ENCODE measurements around the gene FGD5. TPM values are rescaled to one million over a fixed set of nuclear protein-coding genes. Genes with fewer than 3 reads are reported as not detected.

FGD5 gene
- total RNA-seq, 1 donor from 2014 or later = 15.3 TPM

DNA sequence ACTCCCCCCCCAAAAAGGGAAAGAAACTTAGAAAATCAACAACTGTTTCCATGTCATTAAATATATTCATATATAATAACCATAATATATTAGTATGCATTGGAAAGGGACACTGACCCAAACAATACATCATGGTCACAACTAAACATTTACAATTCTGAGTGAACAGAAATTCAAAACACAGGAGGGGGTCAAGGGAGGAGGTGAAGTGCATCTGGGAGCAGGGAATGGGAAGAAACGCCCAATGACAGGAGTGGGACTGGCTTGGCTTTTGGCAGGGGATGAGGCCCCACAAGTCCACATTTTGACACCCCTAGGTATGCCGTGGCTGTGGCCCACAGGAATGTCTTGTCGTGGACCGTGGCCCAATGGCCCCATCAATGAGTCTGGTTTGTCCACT lies 41.1 kb downstream of the FGD5 start:
- DNase-seq (ENCODE audit: extremely low spot score, unreplicated experiment) = no peak
- TF ChIP-seq, protein P1, sequence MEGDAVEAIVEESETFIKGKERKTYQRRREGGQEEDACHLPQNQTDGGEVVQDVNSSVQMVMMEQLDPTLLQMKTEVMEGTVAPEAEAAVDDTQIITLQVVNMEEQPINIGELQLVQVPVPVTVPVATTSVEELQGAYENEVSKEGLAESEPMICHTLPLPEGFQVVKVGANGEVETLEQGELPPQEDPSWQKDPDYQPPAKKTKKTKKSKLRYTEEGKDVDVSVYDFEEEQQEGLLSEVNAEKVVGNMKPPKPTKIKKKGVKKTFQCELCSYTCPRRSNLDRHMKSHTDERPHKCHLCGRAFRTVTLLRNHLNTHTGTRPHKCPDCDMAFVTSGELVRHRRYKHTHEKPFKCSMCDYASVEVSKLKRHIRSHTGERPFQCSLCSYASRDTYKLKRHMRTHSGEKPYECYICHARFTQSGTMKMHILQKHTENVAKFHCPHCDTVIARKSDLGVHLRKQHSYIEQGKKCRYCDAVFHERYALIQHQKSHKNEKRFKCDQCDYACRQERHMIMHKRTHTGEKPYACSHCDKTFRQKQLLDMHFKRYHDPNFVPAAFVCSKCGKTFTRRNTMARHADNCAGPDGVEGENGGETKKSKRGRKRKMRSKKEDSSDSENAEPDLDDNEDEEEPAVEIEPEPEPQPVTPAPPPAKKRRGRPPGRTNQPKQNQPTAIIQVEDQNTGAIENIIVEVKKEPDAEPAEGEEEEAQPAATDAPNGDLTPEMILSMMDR (conservative IDR thresholded peaks at IDR 0.05) = no peak
- H3K36me3 Mint-ChIP-seq = no peaks in the 10 kb centered on the region
- H3K27ac Mint-ChIP-seq = no peak overlapping the region
- peaks cover 11% of the 10 kb centered on the region for H3K9me3 Mint-ChIP-seq
- H3K4me1 Mint-ChIP-seq (ENCODE audit: unreplicated experiment) = peaks cover 3% of the 10 kb centered on the region
- peaks cover 40% of the 10 kb centered on the region for H3K27me3 Mint-ChIP-seq
- no peak overlapping the region for H3K4me3 Mint-ChIP-seq

DNA sequence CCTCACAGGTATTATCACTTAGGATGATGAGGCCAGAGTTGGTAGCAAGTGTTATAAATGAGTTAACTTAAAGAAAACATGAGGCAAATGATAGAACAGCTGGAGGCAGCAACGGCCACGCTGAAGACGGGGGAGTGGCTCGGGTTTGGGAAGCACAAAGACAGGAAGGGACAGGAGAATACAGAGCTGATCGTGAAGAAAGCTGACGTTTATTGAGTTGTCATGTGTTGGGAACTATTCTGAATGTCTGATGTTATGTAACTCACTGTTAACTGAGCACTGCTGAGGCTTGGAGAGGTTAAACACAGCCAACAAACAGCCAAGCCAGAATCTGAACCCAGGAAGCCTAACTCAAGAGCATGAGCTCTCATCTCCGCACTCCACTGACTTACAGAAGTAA lies 42.3 kb downstream of the FGD5 start:
- Mint-ChIP-seq H3K4me3 (no peak overlapping the region), H3K36me3 (no peaks in the 10 kb centered on the region), H3K27me3 (peaks cover 31% of the 10 kb centered on the region), H3K9me3 (peaks cover 7% of the 10 kb centered on the region), H3K4me1 (ENCODE audit: unreplicated experiment) (peaks cover 3% of the 10 kb centered on the region), H3K27ac (no peak overlapping the region)
- no peak for DNase-seq (ENCODE audit: extremely low spot score, unreplicated experiment)
- TF ChIP-seq, protein P1 (conservative IDR thresholded peaks at IDR 0.05) = no peak

DNA sequence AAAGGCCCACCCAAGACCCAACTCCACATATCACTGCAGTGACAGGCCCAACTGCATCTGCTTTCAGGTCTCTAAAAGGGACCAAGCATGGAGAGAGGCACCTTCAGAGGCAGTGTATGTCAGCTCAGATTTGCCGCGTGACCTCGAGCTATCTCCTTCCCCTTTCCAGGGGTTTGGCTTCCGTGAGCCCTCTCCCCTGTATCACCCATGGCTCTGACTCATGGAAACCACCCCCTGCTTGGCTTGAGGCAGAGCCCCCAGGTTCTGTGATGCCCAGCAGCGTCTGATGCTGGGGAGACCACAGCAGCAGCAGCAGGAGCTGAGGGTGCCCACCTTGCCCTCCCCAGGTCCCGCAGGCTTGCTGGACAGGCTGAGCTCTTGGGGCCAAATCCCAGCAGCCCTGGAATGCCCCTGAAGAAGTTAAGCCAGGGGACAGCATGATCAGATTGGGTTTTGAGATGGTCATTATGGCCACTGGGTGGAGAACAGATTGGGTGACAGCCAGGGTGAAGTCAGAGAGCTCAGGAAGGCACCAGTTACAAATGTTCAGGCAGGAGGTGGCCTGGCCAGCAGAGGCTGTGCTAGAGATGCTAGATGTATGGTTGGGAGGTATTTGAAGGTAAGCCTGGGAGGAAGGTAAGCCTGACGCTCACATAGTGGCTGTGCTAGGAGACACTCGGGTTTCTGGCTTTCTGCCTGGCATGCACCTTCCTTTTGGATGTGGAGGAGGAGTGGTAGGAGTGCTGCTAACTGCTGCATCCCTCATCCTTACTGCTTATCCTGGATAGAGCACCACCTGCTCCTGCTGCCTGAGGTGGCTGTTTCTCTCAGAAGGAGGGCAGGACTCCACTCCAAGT lies 42.9 kb downstream of the FGD5 start:
- Mint-ChIP-seq H3K4me3 (no peak overlapping the region), H3K4me1 (ENCODE audit: unreplicated experiment) (peaks cover 3% of the 10 kb centered on the region), H3K27me3 (peaks cover 28% of the 10 kb centered on the region), H3K9me3 (peaks cover 3% of the 10 kb centered on the region), H3K27ac (no peak overlapping the region), H3K36me3 (no peaks in the 10 kb centered on the region)
- DNase-seq (ENCODE audit: extremely low spot score, unreplicated experiment) = no peak
- TF ChIP-seq, protein P1 (conservative IDR thresholded peaks at IDR 0.05) = no peak

DNA sequence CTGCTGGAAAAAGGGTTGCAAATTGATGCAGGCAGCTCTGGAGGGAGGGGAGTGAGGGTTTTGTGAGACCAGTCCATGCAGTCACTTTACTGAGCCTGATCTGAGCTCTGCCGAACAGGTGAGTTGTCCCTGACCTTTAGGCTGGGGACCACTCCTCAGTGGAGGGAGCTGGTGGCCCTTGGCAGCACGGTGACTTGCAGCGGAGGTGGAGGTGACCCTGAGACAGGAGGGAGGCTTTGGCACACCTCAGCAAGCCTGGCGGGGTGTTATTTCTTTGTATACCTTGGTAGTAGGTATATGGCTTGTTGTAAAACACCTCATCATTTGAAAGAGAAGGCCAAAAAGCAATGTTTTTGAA lies 43.5 kb downstream of the FGD5 start:
- no peaks in the 10 kb centered on the region for H3K36me3 Mint-ChIP-seq
- peaks cover 3% of the 10 kb centered on the region for H3K4me1 Mint-ChIP-seq (ENCODE audit: unreplicated experiment)
- TF ChIP-seq, protein P1 (conservative IDR thresholded peaks at IDR 0.05) = no peak
- H3K27me3 Mint-ChIP-seq = peaks cover 31% of the 10 kb centered on the region
- H3K27ac Mint-ChIP-seq = no peak overlapping the region
- no peak for DNase-seq (ENCODE audit: extremely low spot score, unreplicated experiment)
- no peak overlapping the region for H3K4me3 Mint-ChIP-seq
- no peaks in the 10 kb centered on the region for H3K9me3 Mint-ChIP-seq

DNA sequence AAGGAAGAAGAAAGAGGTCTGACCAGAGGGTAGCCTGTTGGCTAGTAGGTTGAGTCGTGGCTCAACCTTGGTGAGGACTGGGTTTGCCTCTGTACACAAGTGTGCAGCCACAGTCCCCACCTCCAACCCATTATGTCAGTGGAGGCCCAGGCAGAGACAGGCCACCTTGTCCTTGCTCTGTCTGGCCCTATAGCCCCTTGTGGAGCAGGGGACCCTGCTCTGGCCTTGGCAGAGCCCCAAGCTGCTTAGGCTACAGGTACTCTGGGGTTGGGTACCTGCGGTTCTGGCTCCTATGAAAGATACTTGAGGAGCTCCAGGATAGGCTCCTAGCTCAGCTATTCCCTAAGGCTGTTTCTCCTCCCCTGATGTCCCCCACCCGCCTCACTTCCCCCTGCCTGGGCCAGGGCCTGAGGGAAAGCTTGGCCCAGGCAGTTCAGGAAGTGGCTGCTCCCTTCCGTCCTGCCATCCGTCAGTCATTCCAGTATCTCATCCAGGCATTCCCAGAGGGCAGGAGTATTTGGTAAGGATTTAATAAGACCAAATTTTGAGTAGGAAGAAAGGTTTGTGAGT lies 44.0 kb downstream of the FGD5 start:
- Mint-ChIP-seq H3K9me3 (no peaks in the 10 kb centered on the region), H3K27ac (no peak overlapping the region), H3K27me3 (peaks cover 28% of the 10 kb centered on the region), H3K4me1 (ENCODE audit: unreplicated experiment) (peaks cover 3% of the 10 kb centered on the region), H3K36me3 (no peaks in the 10 kb centered on the region), H3K4me3 (no peak overlapping the region)
- DNase-seq (ENCODE audit: extremely low spot score, unreplicated experiment) = no peak
- TF ChIP-seq, protein P1 (conservative IDR thresholded peaks at IDR 0.05) = no peak

All from type B pancreatic cell (in vitro differentiated cells).